ENCODE measurements around the gene LIN28A. TPM values are rescaled to one million over a fixed set of nuclear protein-coding genes. Genes with fewer than 3 reads are reported as not detected.

The LIN28A gene
- total and polyA plus RNA-seq, 2 experiments from 2014 or later: 604 to 1,571 TPM

GRCh38 chr1:26432793-26433192 is 22.2 kb downstream of the LIN28A start:
- Mint-ChIP-seq H3K4me1 (peaks cover 33% of the 10 kb centered on the region), H3K9me3 (no peaks in the 10 kb centered on the region), H3K27ac (no peak overlapping the region; the same call in 1 of the 2 replicates), H3K36me3 (ENCODE audit: low read depth) (peaks cover 34% of the 10 kb centered on the region), H3K27me3 (ENCODE audit: insufficient read depth, low read depth, poor library complexity) (peaks cover 18% of the 10 kb centered on the region), H3K4me3 (peak overlapping the region; percentile 97)
- H3K4me1 ChIP-seq (ENCODE audit: insufficient read depth): peaks cover 35% of the 10 kb centered on the region
- TF ChIP-seq POLR2AphosphoS5 (IDR thresholded peaks at IDR 0.05; ENCODE audit: low read depth) (no peak), CREB1 (CRISPR knock-in tag; IDR thresholded peaks at IDR 0.05; ENCODE audit: low read depth) (no peak), CTCF (conservative IDR thresholded peaks at IDR 0.05; ENCODE audit: low read depth in 2 of 2) (no peak), ETS1 (IDR thresholded peaks at IDR 0.05) (no peak), EZH2phosphoT487 (IDR thresholded peaks at IDR 0.05; ENCODE audit: unreplicated experiment) (no peak), ZNF114 (CRISPR knock-in tag; IDR thresholded peaks at IDR 0.05) (no peak), ZNF462 (CRISPR knock-in tag; IDR thresholded peaks at IDR 0.05) (no peak), NANOG (IDR thresholded peaks at IDR 0.05; ENCODE audit: borderline replicate concordance) (no peak), REST (IDR thresholded peaks at IDR 0.05; ENCODE audit: unreplicated experiment) (no peak), EZH2 (IDR thresholded peaks at IDR 0.05; ENCODE audit: low read depth, unreplicated experiment) (no peak), JUNB (IDR thresholded peaks at IDR 0.05; ENCODE audit: unreplicated experiment) (no peak), ZNF331 (CRISPR knock-in tag; IDR thresholded peaks at IDR 0.05; ENCODE audit: low read depth) (no peak), STAT1 (IDR thresholded peaks at IDR 0.05; ENCODE audit: unreplicated experiment) (no peak)
- no peaks in the 10 kb centered on the region for H3K9me2 ChIP-seq (ENCODE audit: insufficient read depth)
- peak overlapping the region; percentile 74 for H3K4me3 ChIP-seq
- peak overlapping the region; percentile 86 for H3K4me2 ChIP-seq
- H2AFZ ChIP-seq: no peak overlapping the region
- peaks cover 33% of the 10 kb centered on the region for H3F3A ChIP-seq (replicated peaks; ENCODE audit: low read depth)
- H3K36me3 ChIP-seq (ENCODE audit: insufficient read depth): peaks cover 5% of the 10 kb centered on the region
- H4K20me1 ChIP-seq (replicated peaks; ENCODE audit: insufficient read depth): peaks cover 9% of the 10 kb centered on the region
- DNase-seq (ENCODE audit: low spot score): no peak
- ATAC-seq: no peak
- no peaks in the 10 kb centered on the region for H3K27me3 ChIP-seq (ENCODE audit: insufficient read depth)
- H3K79me2 ChIP-seq (replicated peaks; ENCODE audit: insufficient read depth): peaks cover 21% of the 10 kb centered on the region
- H3K27ac ChIP-seq (ENCODE audit: low read depth): peak overlapping the region; percentile 57

Data from GM23338 (cell line).